Stimulated activated CD8-positive, alpha-beta memory T cell treated with anti-CD3 and anti-CD28 coated beads, Interleukin-4, amount 100 ng/mL, for 1 hour (primary cell): ENCODE measurements around the gene HIVEP2.

ENCODE experiments used
- DNase-seq, 2 donors: peaks; one replicate each; pipeline ENCODE4 v3.0.0-alpha.2; 2020; ENCODE audit warnings: low read depth in 2 of 2, low spot score in 1 of 2

HIVEP2 gene

DNA sequence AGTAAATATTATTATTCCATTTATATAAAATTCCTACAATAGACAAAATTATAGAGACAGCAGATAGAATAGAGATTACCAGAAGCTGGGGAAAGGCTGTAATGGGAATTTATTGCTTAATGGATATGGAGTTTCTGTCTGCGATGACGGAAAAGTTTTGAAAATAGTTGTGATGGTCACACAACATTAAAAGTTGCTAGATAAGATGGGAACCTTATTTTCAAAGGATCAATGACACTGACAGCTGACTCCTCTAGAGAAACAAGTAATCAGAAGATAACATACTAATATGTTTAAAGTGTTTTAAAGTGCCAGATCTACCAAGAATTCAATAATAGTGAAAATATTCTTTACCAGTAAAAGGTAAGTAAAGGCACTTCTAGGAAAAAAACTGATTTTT is 236.3 kb downstream of the HIVEP2 start:
- DNase-seq: no peak

GRCh38 chr6:142707255-142707654 is 237.7 kb downstream of the HIVEP2 start:
- DNase-seq: no peak

DNA sequence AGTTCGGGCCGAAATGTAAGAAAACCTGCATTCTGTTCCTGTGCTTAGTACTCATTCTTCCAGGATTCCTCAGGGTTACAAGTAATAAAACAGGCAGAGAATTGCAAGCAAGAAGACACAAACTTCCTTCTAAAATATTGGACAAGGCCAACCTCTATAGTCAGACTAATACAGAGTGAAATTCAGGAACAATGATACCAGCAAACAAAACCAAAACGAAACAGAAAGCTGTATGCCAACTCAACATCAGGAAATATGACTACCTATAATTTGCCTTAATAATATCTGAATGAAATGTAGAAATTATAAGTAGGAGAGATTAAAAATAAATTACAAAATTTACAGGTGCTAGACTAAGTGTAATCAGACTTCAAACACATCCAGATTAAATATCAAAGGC is 238.8 kb downstream of the HIVEP2 start:
- DNase-seq: no peak

- DNase-seq: no peak
These were observed 239.9 kb downstream of the HIVEP2 start for GRCh38 chr6:142705054-142705453.

DNA sequence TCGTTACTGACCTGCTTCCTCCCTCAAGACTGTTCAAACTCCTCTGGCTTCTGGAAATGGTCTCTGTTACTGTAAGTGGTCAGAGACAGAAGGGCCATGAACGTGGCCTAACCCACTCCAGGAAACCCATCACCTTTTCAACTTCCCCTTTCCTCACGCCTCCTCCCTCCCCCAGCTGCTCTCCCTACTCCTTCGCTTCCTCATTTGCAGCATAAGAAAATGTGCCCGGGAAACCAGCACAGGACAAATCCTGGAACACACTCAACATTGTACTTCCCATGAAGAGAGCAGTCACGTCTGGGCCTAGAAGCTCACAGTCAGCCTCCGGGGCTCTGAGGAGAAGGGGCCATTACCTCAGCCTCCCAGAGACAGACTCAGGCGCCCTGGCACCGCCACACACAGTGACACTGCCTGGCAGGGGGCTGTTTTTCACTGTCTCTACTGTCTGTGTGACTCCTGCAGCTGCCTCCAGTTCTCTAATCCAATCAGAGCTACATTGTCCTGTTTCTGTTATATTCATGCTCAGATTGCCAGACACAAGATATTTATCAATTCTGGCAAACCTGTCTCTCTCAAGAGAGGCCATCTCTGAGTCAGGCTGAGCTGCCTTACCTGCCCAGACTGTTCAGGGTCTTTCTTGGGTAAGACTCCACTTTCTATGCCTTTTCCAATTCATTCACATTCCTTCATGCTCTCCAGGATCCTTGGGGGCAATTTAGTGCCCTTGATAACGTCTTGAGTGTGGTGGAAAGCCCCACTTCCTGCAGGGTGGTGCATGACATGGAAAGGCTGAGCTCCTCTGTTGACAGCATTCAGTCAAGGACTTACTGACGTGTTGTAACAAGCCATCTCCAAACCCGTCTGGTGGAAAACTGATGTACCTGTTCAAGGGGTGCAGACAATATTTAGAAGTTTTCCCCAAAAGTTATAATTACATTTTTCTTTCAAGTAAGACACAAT is 242.2 kb downstream of the HIVEP2 start:
- no peak for DNase-seq
